ENCODE measurements around the gene LATS2.
"Not testable (repeated sequence)": the region's sequence is repeated elsewhere in the genome, so short reads cannot be mapped to it uniquely, and the experiment has no call there.

The LATS2 gene

DNA sequence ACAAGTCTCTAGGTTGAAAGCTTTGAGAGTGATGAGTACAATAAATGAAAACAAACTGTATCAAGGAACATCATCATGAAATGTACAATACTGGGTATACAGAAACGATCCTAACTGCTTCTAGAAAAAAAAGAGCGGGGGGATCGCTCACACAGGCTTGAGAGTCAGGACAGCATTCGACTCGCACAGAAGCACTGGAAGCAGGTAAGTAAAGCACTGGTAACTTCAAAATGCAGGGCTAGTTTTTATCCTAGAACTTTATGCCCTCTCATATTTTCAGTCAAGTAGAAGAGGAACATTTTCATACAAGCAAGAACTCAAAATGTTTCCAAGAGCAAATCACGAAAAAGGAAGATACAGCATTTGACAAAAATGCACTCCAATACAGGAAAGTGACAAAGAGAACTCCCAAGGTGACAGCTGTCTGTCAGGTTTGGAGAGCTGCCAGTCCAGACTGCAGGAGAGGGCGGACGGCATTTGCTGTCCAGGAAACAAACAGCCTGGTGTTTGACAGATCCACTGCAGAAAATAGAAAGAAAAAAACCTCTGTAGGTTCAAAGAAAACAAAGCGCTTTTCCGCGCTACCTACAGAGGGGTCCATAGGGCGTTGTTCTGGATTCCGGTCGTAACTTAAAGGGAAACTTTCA, 100.6 kb downstream of the LATS2 start:
- no peak for DNase-seq (ENCODE audit: low spot score)

DNA sequence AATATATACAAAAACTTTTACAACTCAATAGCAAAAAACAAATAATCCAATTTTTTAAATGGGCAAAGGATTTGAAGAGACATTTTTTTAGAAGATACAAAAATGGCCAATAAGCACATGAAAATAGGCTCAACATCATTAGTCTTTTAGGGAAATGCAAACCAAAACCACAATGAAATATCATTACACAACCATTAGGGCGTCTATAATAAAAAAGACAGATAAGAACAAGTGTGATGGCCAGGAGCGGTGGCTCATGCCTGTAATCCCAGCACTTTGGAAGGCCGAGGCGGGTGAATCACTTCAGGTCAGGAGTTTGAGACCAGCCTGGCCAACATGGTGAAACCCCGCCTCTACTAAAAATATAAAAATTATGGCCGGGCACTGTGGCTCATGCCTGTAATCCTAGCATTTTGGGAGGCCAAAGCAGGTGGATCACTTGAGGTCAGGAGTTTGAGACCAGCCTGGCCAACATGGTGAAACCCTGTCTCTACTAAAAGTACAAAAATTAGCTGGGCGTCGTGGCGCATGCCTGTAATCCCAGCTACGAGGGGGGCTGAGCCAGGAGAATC, 104.3 kb downstream of the LATS2 start:
- not testable (repeated sequence) for DNase-seq (ENCODE audit: low spot score)

DNA sequence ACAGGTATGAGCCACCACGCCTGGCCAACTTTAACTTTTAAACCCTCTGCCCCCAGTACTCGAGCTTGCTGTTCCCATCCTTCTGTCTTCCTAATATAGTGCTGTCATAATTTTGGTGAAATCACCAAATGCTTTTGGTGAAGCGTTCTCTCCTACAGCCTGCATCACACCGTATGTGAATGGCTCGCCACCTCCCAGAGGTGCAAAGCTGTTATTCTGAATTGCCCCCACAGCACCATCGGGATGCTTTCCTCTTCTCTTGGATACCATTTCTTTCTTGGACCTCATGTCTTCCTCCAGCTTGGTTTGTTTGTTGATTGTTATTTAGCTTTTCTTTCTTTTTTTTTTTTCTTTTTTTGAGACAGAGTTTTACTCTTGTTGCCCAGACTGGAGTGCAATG, 105.9 kb downstream of the LATS2 start:
- no peak for DNase-seq (ENCODE audit: low spot score)

DNA sequence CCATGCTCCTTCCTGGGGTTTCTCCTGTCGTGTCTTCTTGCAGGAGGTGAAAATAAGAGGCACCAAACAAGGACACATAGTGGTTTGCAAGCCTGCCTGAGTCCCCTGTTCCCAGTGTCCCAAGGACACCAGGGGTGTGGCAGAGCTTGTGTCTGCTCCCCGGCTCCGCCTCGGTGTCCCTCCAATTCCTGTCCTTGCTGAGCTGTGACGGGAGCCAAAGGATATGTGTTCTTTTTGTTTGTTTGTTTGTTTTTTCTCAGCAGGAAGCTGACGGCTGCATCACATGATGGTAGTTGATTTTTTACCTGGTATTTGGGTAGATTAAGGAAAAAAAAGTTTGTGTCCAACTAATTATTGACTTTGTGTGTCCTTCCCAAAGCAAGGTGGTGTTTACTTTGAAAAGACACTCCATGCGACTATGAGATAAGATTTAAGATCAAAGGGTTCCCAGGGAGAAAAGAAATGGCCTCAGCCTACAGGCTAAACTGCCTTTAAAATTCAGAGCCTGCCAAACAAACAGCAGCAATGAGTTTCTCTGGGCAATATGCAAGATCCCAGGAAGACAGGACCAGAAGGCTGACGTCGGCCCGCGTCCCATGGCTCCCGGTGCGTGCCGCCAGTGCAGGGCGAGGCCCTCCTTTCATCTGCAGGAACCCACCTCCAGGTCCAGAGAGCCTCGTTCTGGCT, 108.0 kb downstream of the LATS2 start:
- no peak for DNase-seq (ENCODE audit: low spot score)

DNA sequence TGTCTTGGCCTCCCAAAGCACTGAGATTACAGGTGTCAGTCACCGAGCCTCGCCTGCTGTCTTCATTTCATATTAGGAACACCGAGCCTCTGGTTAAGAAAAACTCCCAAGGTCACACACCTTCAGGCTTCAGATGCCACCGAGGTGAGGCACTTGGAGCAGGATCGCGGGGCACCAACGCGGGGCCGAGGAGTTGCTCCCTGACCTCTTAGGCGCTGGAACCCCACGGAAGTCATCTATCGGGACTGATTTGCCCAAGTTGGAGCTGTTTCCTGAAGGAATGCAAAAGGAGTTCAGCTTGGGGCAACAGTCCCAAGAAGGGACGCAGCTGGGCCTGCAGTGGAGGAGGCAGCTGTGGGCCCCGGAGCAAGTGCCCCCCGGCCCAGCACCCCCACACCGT, 108.5 kb downstream of the LATS2 start:
- DNase-seq (ENCODE audit: low spot score) = no peak

DNA sequence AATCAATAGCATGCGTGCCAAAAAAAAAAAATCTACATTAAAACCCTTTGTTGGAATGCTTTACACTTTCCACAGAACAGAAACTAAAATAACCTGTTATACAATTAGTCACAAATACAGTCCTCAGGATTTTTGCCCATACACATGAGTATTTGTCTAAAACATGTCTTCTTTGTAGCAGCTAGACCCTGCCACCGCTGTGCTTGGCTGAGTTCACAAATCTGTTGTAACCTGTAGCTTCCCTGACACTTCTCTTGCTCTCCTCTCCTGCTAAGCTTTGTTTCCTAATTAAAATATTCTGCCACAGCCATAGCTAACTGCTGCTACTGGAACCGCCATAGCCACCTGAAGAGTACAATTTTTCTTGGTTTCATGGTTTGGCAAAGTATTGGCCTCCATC, 113.4 kb downstream of the LATS2 start:
- DNase-seq (ENCODE audit: low spot score) = not testable (repeated sequence)

DNA sequence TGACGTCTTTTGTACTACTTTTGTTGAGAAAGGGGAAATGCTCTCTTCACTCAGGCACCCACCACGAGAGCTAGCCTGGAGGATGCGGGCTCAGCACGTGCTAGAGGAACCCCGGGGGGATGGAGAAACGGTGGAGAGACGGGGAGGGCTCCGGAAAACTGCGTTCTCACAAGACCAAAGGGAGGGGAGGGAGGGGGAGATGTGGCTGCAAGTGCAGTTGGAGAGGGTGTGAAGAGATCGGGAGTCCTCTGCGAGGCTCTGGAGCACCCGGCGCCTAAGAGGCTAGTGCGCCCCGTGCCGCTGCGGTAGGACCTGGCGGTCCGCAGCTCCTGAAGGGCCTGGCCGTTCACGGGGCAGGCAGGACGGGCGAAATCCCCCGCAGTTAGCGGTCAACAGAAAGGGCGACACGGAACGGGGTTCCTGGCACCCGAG, 115.4 kb downstream of the LATS2 start:
- DNase-seq (ENCODE audit: low spot score) = no peak

DNA sequence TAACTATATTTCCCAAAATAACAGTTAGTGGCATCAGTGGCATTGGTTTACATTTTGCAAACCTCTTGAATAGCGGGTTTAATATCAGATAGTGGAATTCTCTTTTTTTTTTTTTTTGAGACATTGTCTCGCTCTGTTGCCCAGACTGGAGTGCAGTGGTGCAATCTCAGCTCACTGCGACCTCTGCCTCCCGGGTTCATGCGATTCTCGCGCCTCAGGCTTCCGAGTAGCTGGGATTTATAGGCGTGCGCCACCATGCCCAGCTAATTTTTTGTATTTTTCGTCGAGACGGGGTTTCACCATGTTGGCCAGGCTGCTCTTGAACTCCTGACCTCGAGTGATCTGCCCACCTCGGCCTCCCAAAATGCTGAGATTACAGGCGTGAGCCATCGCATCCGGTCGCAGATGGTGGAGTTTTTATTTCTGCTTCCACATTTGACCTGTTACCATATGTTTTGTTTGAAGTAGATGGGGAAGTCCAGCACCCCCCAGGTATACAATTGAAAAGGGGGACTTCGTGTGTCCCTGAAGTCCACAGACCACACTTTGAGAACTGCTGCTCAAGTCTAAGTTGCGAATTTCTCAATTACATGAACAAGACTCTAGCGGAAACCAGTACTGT, 118.3 kb downstream of the LATS2 start:
- no peak for DNase-seq (ENCODE audit: low spot score)

DNA sequence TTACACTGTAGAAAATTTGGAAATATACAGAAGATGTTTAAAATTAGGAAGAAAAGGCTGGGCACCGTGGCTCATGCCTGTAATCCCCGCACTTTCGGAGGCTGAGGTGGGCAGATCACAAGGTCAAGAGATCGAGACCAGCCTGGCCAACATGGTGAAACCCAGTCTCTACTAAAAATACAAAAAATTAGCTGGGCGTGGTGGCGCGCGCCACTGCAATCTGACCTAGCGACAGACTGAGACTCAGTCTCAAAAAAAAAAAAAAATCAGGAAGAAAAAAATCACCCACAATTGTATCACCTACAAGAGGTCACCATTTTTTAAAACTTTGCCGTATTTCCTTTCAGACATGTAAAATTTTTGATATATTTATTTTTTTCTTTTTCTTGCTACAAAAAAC, 120.9 kb downstream of the LATS2 start:
- DNase-seq (ENCODE audit: low spot score) = not testable (repeated sequence)

DNA sequence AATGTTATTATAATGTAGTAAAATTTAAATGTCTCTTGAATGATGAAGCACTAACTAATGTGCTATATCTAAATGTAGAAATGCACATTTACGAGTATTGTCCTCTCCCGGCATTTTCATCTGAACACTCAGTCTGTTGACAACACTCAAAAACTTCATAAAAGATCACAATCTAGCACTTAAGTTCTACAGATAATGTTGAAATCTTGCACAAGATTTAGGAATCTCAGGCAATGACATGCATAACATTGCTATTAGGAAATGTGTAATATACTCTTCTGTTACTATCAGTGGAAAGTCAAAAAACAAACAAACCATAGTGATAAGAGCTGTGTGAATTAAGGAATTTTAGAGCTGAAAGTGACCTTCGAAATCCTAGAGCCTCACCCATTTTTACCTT, 121.3 kb downstream of the LATS2 start:
- no peak for DNase-seq (ENCODE audit: low spot score)

DNA sequence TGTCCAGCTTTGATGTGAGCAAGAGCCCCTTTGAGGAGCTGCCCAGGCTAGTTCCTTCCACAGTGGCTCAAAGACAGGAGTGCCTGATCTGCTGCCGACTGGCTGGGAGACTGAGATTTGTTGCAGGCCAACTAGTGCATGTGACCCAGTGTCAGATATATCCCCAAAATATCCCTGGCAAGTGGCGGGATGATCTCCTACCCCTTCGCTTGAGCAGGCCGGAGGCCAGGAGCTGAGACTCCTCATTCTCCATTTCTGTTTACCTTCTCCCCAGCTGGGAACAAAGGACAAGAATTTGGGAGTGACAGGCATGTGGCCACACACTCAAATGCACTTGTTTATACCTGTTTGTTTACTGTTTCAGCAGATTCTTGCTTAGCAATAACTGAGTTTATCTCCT, 121.7 kb downstream of the LATS2 start:
- DNase-seq (ENCODE audit: low spot score) = no peak

DNA sequence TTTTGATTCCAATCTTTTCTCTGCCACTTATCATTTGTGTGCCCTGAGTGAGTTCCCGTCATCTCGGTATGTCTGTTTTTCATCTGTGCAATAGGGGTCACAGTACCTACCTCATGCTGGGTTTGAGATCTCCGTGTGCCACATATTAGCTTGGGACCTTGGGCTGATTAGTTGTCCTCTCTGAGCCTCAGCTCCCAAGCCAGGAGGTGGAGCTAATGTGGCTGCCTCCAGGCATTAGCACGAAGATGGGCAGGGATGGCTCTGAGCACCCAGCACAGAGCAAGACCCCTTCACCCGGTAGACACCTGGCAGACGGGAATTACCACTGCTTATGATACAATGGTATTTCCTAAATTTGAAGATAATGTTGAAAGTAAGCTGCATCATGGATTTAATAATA, 123.1 kb downstream of the LATS2 start:
- no peak for DNase-seq (ENCODE audit: low spot score)

DNA sequence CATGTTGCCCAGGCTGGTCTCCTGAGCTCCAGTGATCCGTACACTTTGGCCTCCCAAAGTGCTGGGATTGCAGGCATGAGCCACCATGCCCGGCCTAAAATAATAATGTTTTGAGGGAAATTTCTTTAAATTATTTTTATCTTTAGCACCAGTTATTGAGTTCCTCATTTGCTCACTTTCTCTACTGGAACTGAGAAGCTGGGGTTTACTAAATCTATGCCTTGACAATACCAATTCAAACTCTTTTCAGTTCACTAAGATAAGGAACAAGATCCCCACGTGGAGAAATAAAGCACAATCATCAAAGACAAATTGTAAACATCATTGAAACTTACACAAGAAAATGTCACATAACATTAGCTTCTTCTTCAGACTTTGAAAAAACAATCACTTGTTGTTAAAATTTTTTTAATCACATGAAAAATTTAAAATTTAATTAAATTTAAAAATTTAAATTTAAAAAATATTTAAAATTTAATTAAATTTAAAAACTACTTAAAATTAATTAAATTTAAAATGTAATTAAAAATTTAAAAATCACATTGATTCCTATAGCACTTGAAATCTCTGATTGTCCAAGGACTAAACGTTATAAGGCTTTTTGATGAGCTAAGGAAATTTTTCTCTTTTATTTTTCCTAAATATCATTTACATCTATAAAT, 133.7 kb downstream of the LATS2 start:
- no peak for DNase-seq (ENCODE audit: low spot score)

DNA sequence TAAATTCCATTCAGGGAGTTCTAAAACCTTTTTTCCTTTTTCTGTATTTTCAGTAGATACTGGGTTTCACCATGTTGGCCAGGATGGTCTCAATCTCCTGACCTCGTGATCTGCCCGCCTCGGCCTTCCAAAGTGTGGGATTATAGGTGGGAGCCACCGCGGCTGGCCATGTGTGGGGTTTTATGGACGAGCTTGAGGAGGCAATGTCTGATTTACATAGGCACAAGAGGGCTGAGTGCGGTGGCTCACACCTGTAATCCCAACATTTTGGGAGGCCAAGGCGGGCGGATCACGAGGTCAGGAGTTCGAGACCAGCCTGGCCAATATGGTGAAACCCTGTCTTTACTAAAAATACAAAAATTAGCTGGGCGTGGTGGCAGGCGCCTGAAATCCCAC, 136.0 kb downstream of the LATS2 start:
- DNase-seq (ENCODE audit: low spot score) = not testable (repeated sequence)

DNA sequence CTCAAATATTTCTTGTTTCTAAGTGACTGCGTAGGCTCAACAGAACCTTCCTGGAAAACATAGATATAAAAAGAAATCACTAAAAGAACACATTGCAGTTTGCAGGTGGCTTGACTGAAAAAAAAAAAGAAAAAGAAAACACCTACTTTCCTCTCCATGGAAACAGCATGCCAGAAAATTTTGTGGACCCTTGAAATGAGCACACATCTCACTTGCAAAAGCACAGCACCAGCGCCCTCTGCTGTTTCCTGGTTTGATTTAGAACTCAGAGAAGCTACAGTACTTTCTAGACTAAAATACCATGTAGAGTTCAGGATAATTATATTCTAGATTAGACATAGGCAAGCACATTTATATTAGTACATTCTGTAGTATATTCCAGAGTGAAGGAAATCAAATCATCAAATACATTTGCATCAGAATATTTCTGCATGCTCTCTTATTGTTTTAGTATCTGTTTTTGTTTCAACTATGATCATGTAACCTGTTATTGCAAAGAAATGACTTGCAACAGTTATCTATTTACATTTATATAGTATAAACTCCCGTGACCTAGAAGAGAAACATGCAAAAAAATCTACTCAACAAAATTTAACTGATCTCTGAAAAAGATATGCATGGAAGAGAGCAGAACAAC, 136.5 kb downstream of the LATS2 start:
- peak; percentile 69 for DNase-seq (ENCODE audit: low spot score)

DNA sequence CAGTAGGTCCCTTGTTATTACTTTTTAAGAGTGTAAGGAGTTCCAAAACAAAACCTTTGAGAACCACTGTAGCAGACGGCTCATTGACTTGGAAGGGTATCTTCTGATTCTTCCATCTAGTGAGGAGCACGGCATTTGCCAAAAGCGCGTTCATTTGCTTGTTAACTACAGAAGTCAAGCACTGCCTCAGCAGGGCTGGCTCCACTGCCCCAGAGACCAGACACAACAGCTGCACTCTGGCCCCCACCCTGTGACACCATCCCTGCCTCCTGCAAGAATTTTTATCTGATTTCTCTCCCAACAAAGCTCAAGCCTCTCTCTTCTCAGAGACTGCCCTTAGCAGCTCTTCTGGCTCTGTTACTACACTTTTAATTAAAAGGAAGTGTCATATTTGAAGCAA, 138.1 kb downstream of the LATS2 start:
- no peak for DNase-seq (ENCODE audit: low spot score)

Measured in CD4-positive, alpha-beta T cell treated with Interleukin-2 at 100 ng/mL for 4 hours (primary cell).